ENCODE data around the gene RNGTT.
"Not testable (repeated sequence)": the region's sequence is repeated elsewhere in the genome, so short reads cannot be mapped to it uniquely, and the experiment has no call there.

Gene RNGTT

DNA sequence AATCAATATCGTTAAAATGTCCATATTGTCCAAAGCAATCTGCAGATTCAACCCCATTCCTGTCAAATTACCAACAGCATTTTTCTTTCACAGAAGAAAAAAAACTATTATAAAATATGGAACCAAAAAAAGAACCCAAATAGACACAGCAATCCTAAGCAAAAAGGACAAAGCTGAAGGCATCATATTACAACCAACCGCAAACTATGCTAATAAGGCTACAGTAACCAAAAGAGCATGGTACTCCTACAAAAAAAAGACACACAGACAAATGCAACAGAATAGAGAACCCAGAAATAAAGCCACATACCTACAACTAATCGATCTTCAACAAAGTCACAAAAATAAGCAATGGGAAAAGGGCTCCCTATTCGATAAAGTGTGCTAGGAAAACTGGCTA, 49.2 kb downstream of the RNGTT start:
- no peak for DNase-seq (ENCODE audit: low read depth, low spot score)

GRCh38 chr6:88913471-88913870, 49.9 kb downstream of the RNGTT start:
- DNase-seq (ENCODE audit: low read depth, low spot score) = no peak

GRCh38 chr6:88910922-88911778, 52.3 kb downstream of the RNGTT start:
- no peak for DNase-seq (ENCODE audit: low read depth, low spot score)

DNA sequence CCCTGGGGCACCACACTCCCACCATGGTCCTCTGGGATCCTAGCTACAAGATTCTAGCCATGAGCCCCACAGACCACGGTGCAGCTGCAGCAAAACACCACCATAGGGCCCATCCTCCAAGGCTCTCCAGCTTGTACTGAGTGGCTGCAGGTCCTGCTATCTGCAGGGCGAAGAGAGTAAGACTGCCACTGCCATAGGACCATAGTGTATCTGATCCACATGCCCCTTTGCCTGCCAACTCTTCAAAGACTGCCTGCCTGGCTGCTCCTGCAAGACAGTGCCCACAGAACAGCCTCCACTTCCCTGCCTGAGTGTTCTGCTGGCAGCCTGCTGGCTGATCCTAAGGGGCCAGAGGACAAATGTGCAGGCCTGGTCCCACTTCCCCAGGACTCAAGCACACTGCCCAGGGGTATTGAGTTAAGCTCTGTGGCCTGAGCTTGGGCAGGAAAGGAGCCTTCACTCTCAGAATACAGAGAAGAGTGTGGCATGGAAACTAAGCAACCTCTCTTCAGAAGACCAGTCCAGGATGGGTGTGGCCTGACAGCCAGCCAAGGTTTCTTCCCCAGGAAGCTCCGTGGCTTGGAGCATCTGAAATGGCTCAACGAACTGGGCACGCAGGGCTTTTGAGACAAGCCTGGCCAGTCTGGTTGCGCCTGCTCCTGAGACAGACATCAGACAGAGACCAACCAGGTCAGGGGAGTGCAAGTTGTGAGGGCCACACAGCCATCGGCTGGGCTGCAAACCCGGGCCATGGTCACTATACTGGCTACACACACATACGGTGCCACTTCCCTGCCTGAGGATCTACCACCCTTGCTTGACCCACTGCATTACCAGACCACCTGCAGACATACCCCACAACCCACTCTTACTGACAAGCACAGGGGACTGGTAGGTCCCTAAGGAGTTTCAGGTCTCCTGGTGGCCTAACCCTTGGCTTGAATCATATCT, 54.5 kb downstream of the RNGTT start:
- DNase-seq (ENCODE audit: low read depth, low spot score) = no peak

- not testable (repeated sequence) for DNase-seq (ENCODE audit: low read depth, low spot score)
Measured at GRCh38 chr6:88907148-88907547, 56.3 kb downstream of the RNGTT start.

GRCh38 chr6:88899569-88900316, 63.7 kb downstream of the RNGTT start:
- DNase-seq (ENCODE audit: low read depth, low spot score) = no peak

- no peak for DNase-seq (ENCODE audit: low read depth, low spot score)
Measured at GRCh38 chr6:88895911-88896310, 67.5 kb downstream of the RNGTT start.

DNA sequence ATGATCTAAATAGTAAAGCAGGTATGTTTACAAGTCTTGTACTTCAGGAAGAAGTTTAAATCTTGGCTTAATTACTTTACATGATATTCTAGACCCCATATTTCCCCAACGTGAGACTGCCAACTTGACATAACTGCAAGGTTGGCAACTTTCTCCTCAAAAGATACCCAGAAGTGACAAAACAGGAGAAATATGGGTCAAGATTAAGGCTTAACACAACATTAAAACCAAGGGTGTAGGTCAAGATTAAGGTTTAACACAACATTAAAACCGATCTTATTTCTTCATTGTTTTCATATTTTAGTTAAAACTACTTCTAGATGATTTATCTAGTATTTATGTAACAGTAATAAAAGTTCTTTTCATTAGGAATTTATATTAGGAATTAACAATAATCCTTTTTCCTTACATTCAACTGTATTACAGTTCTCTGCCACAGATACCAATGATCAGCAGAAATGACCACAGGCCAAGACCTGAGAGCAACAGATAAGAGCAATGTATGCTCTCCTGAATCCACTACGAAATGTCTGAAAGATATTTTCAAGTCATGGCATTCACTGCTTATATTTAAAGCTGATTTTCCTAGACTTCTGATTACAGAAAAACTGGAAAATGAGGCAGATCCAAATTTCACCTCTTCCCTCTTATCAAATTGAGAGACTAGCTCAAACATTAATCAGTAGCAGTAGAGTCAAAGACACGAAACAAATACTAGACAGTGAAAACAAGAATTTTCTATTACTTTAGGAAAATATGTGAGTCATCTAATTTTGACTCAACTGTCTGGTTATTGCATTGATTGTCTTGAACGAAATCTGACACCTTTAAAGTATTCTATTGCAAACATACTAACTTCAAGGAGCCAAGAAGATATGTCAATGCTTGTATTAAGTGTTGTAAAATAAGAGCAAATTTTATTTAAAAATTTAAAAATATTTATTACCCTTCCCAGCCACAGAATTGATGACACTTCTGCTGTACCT, 72.3 kb downstream of the RNGTT start:
- no peak for DNase-seq (ENCODE audit: low read depth, low spot score)

DNA sequence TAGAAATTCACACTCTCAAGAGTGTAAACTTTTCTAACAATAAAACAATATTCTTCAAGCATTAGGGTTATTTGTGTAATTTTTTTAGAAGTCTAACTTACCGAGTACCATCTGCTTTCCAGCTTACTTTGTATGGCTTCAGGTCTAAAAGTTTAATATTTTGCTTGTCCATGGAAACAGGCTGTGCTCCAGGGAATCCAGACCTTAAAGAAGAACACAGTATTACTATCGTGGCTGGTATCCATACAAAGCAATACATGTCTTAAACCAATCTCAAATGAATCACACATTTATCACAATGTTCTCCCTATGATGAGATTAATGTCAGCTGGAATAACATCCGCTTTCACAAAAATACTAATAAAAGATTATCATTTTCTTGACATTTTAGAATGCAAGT, 73.0 kb downstream of the RNGTT start:
- DNase-seq (ENCODE audit: low read depth, low spot score) = no peak

- no peak for DNase-seq (ENCODE audit: low read depth, low spot score)
Measured at GRCh38 chr6:88884361-88884760, 79.1 kb downstream of the RNGTT start.

- no peak for DNase-seq (ENCODE audit: low read depth, low spot score)
Measured at GRCh38 chr6:88882536-88882935, 80.9 kb downstream of the RNGTT start.

GRCh38 chr6:88881451-88881850, 82.0 kb downstream of the RNGTT start:
- no peak for DNase-seq (ENCODE audit: low read depth, low spot score)

DNA sequence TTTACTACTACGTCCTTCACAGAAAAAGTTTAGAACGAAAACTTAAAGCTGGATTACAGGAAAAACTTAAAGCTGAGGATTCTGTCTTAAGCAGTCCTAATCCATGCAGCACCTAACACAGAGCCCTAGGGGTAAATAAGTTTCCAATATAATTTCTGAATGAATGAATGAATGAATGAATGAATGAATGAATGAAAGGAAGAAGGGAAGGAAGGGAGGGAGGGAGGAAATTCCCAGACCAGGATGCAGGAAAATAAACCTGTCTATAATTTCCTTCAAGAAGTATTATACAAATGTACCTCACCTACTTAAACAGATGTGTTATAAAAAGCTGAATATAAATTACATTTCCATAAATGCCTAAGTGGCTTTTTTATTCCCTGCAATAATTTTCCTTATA, 83.4 kb downstream of the RNGTT start:
- DNase-seq (ENCODE audit: low read depth, low spot score) = no peak

DNA sequence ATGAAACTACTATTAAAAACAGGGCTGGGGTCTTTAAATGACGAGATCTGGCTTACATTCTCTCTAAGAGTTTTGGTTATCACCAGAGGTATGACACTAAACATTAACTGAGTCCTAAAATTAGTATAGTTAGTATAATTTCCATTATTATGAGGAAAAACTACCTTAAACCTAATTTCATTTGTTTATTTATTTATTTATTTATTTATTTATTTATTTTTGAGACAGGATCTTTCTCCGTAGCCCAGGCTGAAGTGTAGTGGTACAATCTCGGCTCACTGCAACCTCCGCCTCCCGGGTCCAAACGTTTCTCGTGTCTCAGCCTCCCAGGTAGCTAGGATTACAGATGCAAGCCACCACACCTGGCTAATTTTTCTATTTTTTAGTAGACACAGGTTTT, 85.5 kb downstream of the RNGTT start:
- DNase-seq (ENCODE audit: low read depth, low spot score) = no peak

- no peak for DNase-seq (ENCODE audit: low read depth, low spot score)
Measured at GRCh38 chr6:88872962-88873361, 90.5 kb downstream of the RNGTT start.

GRCh38 chr6:88871498-88871897, 91.9 kb downstream of the RNGTT start:
- DNase-seq (ENCODE audit: low read depth, low spot score) = peak; percentile 14

GRCh38 chr6:88870717-88871330, 92.6 kb downstream of the RNGTT start:
- DNase-seq (ENCODE audit: low read depth, low spot score) = no peak

- DNase-seq (ENCODE audit: low read depth, low spot score) = no peak
Measured at GRCh38 chr6:88869263-88870020, 94.0 kb downstream of the RNGTT start.

Data from ELF-1 (cell line).